ENCODE measurements around the gene MZT2B. TPM values are rescaled to one million over a fixed set of nuclear protein-coding genes. Genes with fewer than 3 reads are reported as not detected.
"Not testable (repeated sequence)": the region's sequence is repeated elsewhere in the genome, so short reads cannot be mapped to it uniquely, and the experiment has no call there.

MZT2B gene
- total RNA-seq, 1 experiment from 2014 or later: 268 TPM

DNA sequence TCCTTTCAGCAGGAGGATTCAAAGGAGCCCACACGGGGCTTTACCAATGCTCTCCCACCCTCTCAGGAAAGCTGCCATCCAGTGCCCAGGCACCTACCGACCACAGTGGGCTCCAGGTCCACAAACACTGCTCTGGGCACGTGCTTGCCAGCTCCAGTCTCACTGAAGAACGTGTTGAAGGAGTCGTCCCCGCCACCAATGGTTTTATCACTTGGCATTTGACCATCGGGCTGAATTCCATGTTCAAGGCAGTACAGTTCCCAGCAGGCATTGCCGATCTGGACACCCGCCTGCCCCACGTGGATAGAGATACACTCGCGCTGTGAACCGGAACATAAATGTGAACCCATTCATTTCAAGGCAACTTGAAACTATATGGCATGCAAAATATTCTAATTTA is 14.0 kb downstream of the MZT2B start:
- H3K4me3 ChIP-seq (ENCODE audit: insufficient read depth, low read depth, low read length); H3K27me3 ChIP-seq (ENCODE audit: control insufficient read depth, insufficient read depth, low read length); H3K36me3 ChIP-seq (replicated peaks; ENCODE audit: control insufficient read depth, insufficient read depth, low read length); DNase-seq: not testable (repeated sequence)

- no peak within 1 kb of the TSS for H3K4me3 ChIP-seq (ENCODE audit: insufficient read depth, low read depth, low read length)
- H3K27me3 ChIP-seq (ENCODE audit: control insufficient read depth, insufficient read depth, low read length): no peaks in the 10 kb centered on the region
- peak; percentile 5 for DNase-seq
- no peaks in the 10 kb centered on the region for H3K36me3 ChIP-seq (replicated peaks; ENCODE audit: control insufficient read depth, insufficient read depth, low read length)
Observed at GRCh38 chr2:130198343-130198742, 16.3 kb downstream of the MZT2B start, which contains the start of gene TUBA3E. Gene TUBA3E, minus strand, starts transcription at chr2:130198439. Its CDS starts 79 bp downstream, at chr2:130198360.

DNA sequence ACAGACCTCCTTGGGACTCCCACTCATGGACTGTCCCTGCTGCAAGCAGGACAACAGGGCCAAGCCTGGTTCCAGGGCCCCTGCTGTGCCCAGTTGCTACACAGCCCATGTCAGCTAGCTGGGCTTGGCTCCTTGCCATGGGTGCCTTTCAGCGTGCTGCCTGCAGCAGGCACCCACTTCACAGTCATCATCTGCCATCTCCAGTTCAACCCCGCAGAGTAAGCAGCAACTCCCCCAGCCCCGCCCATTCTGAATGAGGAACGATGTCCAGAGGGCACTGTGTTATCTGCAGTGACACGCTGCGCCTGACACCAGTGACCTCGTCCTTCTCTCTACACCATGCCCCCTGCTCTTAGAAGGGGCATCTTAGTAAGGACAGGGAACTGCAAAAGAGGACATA is 20.5 kb downstream of the MZT2B start:
- not testable (repeated sequence) for DNase-seq

GRCh38 chr2:130203150-130203549 is 21.1 kb downstream of the MZT2B start:
- H3K36me3 ChIP-seq (replicated peaks; ENCODE audit: control insufficient read depth, insufficient read depth, low read length); H3K4me3 ChIP-seq (ENCODE audit: insufficient read depth, low read depth, low read length); H3K27me3 ChIP-seq (ENCODE audit: control insufficient read depth, insufficient read depth, low read length); DNase-seq: not testable (repeated sequence)

More for the DNA sequence above, 20.5 kb downstream of the MZT2B start:
- H3K27me3 ChIP-seq (ENCODE audit: control insufficient read depth, insufficient read depth, low read length); H3K4me3 ChIP-seq (ENCODE audit: insufficient read depth, low read depth, low read length); H3K36me3 ChIP-seq (replicated peaks; ENCODE audit: control insufficient read depth, insufficient read depth, low read length): not testable (repeated sequence)

DNA sequence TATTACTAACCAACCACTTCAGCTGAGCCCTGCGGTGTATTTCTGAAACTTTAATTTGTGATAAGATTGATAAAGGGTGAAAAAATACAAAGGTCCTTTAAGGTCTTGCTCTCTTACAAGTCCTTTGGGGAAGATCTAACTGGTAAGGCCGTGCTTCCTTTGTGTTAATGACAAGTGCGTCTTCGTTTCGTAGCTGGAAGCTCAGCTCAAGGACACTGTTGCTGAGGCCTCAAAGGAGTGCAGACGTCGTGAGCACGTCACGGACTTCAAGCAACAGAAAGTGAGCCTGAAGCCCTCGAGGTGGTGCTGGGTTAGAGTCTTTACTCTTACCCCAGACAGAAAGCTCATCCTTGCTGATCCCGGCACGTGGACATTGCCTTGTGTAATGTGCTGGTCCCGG is 25.0 kb downstream of the MZT2B start:
- not testable (repeated sequence) for H3K27me3 ChIP-seq (ENCODE audit: control insufficient read depth, insufficient read depth, low read length); H3K36me3 ChIP-seq (replicated peaks; ENCODE audit: control insufficient read depth, insufficient read depth, low read length); DNase-seq; H3K4me3 ChIP-seq (ENCODE audit: insufficient read depth, low read depth, low read length)

DNA sequence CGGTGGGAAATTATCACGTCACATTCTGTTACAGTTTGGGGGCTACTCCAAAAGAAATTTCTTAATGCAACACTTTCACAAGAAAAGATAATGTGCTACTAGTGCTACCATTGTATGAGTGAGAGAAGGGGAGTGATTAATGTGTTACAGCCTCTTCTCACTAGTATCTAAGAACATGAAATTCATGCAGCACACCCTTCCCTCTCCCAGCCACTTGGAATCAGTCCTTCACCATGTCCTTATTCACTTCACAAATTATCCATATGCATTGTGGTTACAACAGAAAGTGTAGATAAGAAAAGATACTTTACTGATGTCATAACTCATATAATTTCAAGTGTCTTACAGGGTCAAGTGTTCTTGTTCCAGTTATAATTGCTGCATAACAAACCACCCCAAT is 37.1 kb downstream of the MZT2B start:
- not testable (repeated sequence) for H3K4me3 ChIP-seq (ENCODE audit: insufficient read depth, low read depth, low read length); DNase-seq; H3K27me3 ChIP-seq (ENCODE audit: control insufficient read depth, insufficient read depth, low read length); H3K36me3 ChIP-seq (replicated peaks; ENCODE audit: control insufficient read depth, insufficient read depth, low read length)

DNA sequence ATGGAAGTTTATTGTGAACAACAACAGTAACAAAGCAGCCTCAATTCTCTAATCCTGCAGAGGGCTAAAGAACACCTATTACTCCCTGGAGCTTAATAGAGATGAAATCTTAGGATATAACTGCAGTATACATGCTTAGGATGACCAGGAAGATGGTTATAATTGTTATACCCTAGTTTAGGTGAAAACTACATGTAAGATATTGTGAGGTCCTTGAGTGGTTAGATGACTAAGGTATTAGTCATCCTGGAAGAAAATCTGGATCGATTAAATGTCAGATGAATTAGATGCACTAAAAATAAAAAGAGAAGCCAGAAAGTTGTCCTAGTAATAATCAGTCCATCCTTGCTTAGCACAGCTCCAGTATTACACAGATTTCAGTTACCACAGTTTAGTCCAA is 38.4 kb downstream of the MZT2B start:
- not testable (repeated sequence) for DNase-seq; H3K27me3 ChIP-seq (ENCODE audit: control insufficient read depth, insufficient read depth, low read length); H3K4me3 ChIP-seq (ENCODE audit: insufficient read depth, low read depth, low read length); H3K36me3 ChIP-seq (replicated peaks; ENCODE audit: control insufficient read depth, insufficient read depth, low read length)

- not testable (repeated sequence) for H3K4me3 ChIP-seq (ENCODE audit: insufficient read depth, low read depth, low read length); DNase-seq; H3K36me3 ChIP-seq (replicated peaks; ENCODE audit: control insufficient read depth, insufficient read depth, low read length); H3K27me3 ChIP-seq (ENCODE audit: control insufficient read depth, insufficient read depth, low read length)
Observed at GRCh38 chr2:130222523-130222922, 40.5 kb downstream of the MZT2B start.

DNA sequence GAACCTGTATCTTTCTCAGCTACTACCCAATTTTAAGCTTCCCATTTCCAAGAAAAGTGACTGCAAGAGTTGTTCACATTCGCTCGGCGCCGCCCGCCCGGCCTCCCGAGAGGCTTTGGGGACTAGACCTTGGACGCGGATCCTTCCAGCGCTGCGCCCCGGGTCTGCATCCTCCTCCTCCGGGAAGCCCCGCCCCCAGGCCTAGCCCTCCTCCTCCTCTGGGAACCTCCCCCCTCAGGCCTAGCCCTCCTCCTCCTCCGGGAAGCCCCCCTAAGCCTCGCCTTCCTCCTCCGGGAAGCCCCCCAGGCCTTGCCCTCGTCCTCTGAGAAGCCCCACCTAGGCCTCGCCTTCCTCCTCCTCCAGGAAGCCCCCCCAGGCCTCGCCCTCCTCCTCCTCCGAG is 45.9 kb downstream of the MZT2B start:
- not testable (repeated sequence) for H3K4me3 ChIP-seq (ENCODE audit: insufficient read depth, low read depth, low read length); H3K27me3 ChIP-seq (ENCODE audit: control insufficient read depth, insufficient read depth, low read length); H3K36me3 ChIP-seq (replicated peaks; ENCODE audit: control insufficient read depth, insufficient read depth, low read length)
- DNase-seq: peak; percentile 44

DNA sequence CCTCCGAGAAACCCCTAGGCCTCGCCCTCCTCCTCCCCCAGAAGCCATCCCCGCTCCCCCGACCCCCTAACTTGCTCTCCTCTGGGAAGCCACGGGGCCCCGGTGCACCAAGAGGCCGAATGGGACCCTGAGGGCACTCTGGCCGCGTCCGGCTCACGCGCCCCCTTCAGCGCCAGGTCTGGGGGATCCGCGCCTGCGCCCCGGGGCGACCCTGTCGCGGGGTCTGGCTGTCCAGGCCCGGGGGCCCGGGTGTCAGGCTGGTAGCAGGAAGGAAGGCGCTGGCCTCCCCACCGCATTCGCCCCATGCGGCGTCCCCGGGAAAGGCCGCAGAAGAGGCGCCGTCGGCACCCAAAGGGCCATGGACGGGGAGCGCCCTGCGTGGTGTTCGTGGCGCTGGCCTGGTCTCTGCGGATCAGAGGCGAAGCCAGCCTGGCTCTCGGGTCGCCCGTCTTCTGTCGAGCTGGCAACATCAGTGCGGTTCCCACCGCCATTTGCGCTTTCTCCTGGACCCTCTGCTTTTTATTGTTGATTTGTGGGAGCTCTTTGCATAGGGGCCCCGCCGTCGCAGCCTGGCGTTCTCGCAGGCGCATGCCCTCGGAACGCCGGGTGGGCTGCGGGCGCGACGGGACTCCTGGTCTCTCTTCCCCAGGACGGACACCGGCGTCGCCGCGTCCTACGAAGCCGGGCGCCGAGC is 46.6 kb downstream of the MZT2B start:
- DNase-seq; H3K4me3 ChIP-seq (ENCODE audit: insufficient read depth, low read depth, low read length); H3K36me3 ChIP-seq (replicated peaks; ENCODE audit: control insufficient read depth, insufficient read depth, low read length); H3K27me3 ChIP-seq (ENCODE audit: control insufficient read depth, insufficient read depth, low read length): not testable (repeated sequence)

DNA sequence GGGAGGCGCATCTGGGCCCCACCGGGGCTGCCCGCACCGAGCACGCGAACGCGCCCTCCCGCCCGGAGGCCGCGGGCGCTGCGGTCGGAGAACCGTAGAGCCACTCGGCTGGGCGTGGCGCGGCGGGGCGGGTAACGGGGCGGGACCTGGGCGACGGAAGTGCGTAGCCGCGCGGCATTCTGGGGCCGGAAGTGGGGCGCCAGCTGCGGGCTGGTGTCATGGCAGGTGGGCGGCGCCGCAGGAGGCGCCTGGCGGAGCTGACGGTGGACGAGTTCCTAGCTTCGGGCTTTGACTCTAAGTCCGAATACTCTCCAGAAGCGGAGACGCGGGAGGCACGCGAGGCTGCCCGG is 47.1 kb downstream of the MZT2B start:
- not testable (repeated sequence) for H3K36me3 ChIP-seq (replicated peaks; ENCODE audit: control insufficient read depth, insufficient read depth, low read length); H3K4me3 ChIP-seq (ENCODE audit: insufficient read depth, low read depth, low read length); H3K27me3 ChIP-seq (ENCODE audit: control insufficient read depth, insufficient read depth, low read length)
- peak; percentile 33 for DNase-seq

DNA sequence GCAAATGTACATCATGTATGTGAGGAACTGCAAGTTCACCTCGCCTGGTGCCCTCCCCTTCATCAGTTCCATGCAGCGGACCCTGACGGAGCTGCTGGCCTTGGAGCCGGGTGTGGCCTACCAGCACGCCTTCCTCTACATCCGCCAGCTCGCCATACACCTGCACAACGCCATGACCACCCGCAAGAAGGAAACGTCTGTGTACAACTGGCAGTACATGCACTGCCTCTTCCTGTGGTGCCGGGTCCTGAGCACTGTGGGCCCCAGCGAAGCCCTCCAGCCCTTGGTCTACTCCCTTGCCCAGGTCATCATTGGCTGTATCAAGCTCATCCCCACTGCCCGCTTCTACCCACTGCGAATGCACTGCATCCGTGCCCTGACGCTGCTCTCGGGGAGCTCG is 48.3 kb downstream of the MZT2B start:
- DNase-seq; H3K4me3 ChIP-seq (ENCODE audit: insufficient read depth, low read depth, low read length); H3K27me3 ChIP-seq (ENCODE audit: control insufficient read depth, insufficient read depth, low read length); H3K36me3 ChIP-seq (replicated peaks; ENCODE audit: control insufficient read depth, insufficient read depth, low read length): not testable (repeated sequence)

DNA sequence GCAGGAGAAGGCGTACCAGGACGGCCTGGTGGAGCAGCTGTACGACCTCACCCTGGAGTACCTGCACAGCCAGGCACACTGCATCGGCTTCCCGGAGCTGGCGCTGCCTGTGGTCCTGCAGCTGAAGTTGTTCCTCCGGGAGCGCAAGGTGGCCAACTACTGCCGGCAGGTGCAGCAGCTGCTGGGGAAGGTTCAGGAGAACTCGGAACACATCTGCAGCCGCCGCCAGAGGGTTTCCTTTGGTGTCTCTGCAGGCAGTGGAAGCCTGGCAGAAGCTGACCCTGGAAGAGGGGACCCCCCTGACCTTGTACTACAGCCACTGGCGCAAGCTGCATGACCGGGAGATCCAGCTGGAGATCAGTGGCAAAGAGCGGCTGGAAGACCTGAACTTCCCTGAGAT is 48.8 kb downstream of the MZT2B start:
- not testable (repeated sequence) for DNase-seq; H3K27me3 ChIP-seq (ENCODE audit: control insufficient read depth, insufficient read depth, low read length); H3K36me3 ChIP-seq (replicated peaks; ENCODE audit: control insufficient read depth, insufficient read depth, low read length); H3K4me3 ChIP-seq (ENCODE audit: insufficient read depth, low read depth, low read length)

DNA sequence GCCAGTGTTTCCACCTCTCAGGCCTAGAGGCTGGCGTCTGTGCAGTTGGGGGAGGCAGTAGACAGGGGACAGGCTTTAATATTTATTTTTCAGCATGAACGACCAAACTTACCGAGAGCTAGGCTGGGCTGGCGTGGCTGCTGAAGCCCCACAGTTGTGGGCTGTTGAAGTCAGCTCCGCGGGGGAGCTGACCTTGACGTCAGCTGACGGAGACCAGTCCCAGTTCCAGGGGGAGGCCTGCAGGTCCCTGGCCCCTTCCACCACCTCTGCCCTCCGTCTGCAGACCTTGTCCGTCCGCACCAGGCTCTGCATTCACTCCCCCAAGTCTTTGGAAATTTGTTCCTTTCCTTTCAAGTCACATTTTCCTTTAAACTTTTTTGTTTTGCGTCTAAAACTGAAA is 49.6 kb downstream of the MZT2B start:
- DNase-seq: peak; percentile 47
- H3K36me3 ChIP-seq (replicated peaks; ENCODE audit: control insufficient read depth, insufficient read depth, low read length): no peaks in the 10 kb centered on the region
- H3K4me3 ChIP-seq (ENCODE audit: insufficient read depth, low read depth, low read length): no peak overlapping the region
- no peaks in the 10 kb centered on the region for H3K27me3 ChIP-seq (ENCODE audit: control insufficient read depth, insufficient read depth, low read length)

GRCh38 chr2:130233066-130233465 is 51.0 kb downstream of the MZT2B start:
- not testable (repeated sequence) for H3K36me3 ChIP-seq (replicated peaks; ENCODE audit: control insufficient read depth, insufficient read depth, low read length); H3K27me3 ChIP-seq (ENCODE audit: control insufficient read depth, insufficient read depth, low read length); DNase-seq; H3K4me3 ChIP-seq (ENCODE audit: insufficient read depth, low read depth, low read length)

- not testable (repeated sequence) for H3K4me3 ChIP-seq (ENCODE audit: insufficient read depth, low read depth, low read length); H3K36me3 ChIP-seq (replicated peaks; ENCODE audit: control insufficient read depth, insufficient read depth, low read length)
Observed at GRCh38 chr2:130239581-130239980, 57.5 kb downstream of the MZT2B start.

More at GRCh38 chr2:130239581-130239980, 57.5 kb downstream of the MZT2B start:
- not testable (repeated sequence) for H3K27me3 ChIP-seq (ENCODE audit: control insufficient read depth, insufficient read depth, low read length); DNase-seq
